ENCODE data around the gene IRF2BP1.
A peak's percentile ranks its signal among the peaks of the same experiment; 100 is the strongest.

Gene IRF2BP1

GRCh38 chr19:45863840-45864628 is 21.9 kb downstream of the IRF2BP1 start, which contains the start of gene FOXA3:
FOXA3 (plus strand) TSS chr19:45864326; CDS start chr19:45864457, 131 bp downstream.
- Histone ChIP-seq H3K27ac (replicated peaks) (no peak within 1 kb of the TSS), H3K4me3 (replicated peaks; ENCODE audit: insufficient read depth, low read length) (peak within 1 kb of the TSS; percentile 37), H3K27me3 (ENCODE audit: insufficient read depth, poor library complexity, severe bottlenecking) (peaks cover 31% of the 10 kb centered on the region)
- no peak for DNase-seq (ENCODE audit: low read depth in 1 of 2, low spot score in 1 of 2)
- TF ChIP-seq POLR2AphosphoS5 (IDR thresholded peaks at IDR 0.05; ENCODE audit: low read depth) (no peak), GABPA (IDR thresholded peaks at IDR 0.05; ENCODE audit: low read depth) (no peak), SPI1 (IDR thresholded peaks at IDR 0.05; ENCODE audit: borderline replicate concordance, low read depth) (no peak), REST (IDR thresholded peaks at IDR 0.05; ENCODE audit: insufficient replicate concordance, low read depth) (no peak), CTCF (IDR thresholded peaks at IDR 0.05; ENCODE audit: insufficient read depth, low read length) (no peak)

GRCh38 chr19:45863335-45863839 is 22.6 kb downstream of the IRF2BP1 start:
- TF ChIP-seq CTCF (IDR thresholded peaks at IDR 0.05; ENCODE audit: insufficient read depth, low read length), result no peak

GRCh38 chr19:45862564-45863334 is 23.2 kb downstream of the IRF2BP1 start, which contains the start of gene SYMPK:
SYMPK (minus strand) TSS chr19:45863147; CDS start chr19:45854495, 8,652 bp downstream.
- peak; percentile 94 to 99 for DNase-seq (ENCODE audit: low read depth in 1 of 2, low spot score in 1 of 2)
- Histone ChIP-seq H3K27ac (replicated peaks) (peak within 1 kb of the TSS; percentile 76), H3K4me3 (replicated peaks; ENCODE audit: insufficient read depth, low read length) (peak within 1 kb of the TSS; percentile 90), H3K27me3 (ENCODE audit: insufficient read depth, poor library complexity, severe bottlenecking) (peaks cover 31% of the 10 kb centered on the region)
- TF ChIP-seq REST (IDR thresholded peaks at IDR 0.05; ENCODE audit: insufficient replicate concordance, low read depth) (peak; percentile 52), CTCF (IDR thresholded peaks at IDR 0.05; ENCODE audit: insufficient read depth, low read length) (no peak), GABPA (IDR thresholded peaks at IDR 0.05; ENCODE audit: low read depth) (peak; percentile 93), SPI1 (IDR thresholded peaks at IDR 0.05; ENCODE audit: borderline replicate concordance, low read depth) (peak; percentile 30; the same call in 1 of the 2 replicates), POLR2AphosphoS5 (IDR thresholded peaks at IDR 0.05; ENCODE audit: low read depth) (peak; percentile 77; the same call in 1 of the 2 replicates)

More at GRCh38 chr19:45863335-45863839, 22.6 kb downstream of the IRF2BP1 start:
- peak overlapping the region; percentile 37 for H3K4me3 ChIP-seq (replicated peaks; ENCODE audit: insufficient read depth, low read length)
- no peak overlapping the region for H3K27ac ChIP-seq (replicated peaks)
- peaks cover 31% of the 10 kb centered on the region for H3K27me3 ChIP-seq (ENCODE audit: insufficient read depth, poor library complexity, severe bottlenecking)
- DNase-seq (ENCODE audit: low read depth in 1 of 2, low spot score in 1 of 2), result no peak

Measured in HL-60 (cell line).